NCI-H1417 treated with DMSO at 0.1 percent for 48 hours (cell line): ENCODE results near the gene ZNF592.
A peak's percentile ranks its signal among the peaks of the same experiment; 100 is the strongest.

Experiments used
- DNase-seq: peaks from one replicate; lab custom pipeline; 2025; lab: John Stamatoyannopoulos, UW

Gene ZNF592

DNA sequence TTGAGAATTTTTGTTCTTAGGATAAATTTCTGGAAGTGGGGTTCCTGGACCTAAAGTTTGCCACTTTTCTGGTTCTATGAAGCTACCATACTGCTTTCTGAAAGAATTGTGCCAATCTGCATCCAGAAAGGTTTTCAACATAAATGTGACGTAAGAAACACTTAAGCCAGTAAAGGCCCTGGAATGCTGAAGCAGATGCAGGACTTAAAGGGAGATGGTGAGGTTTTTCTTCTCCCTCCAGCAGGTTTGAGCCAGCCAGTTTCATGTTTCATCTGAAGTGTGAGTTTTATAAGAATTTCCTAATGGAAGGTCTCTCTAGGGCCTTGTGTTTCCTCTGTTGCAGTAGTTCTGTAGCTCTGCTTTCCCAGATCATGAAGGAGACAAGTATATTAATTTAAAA lies 33.1 kb downstream of the ZNF592 start:
- no peak for DNase-seq

DNA sequence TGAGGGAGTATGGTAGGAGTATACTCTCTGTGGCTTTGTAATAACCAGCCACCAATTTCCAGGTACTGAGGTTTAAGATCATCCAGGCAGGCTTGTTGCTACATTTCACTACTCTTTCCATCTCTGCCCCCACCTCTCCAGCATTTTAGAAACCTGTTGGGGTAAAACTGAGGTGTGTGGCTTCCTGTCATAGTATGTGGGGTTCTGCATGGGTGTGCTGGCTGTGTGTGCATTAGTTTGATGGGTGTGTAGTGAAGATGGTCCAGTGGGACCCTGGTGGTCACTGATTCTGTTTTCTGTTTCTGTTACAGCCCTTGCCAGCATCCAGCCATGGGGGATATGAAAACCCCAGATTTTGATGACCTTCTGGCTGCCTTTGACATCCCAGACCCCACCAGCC lies 34.0 kb downstream of the ZNF592 start:
- DNase-seq, result no peak

DNA sequence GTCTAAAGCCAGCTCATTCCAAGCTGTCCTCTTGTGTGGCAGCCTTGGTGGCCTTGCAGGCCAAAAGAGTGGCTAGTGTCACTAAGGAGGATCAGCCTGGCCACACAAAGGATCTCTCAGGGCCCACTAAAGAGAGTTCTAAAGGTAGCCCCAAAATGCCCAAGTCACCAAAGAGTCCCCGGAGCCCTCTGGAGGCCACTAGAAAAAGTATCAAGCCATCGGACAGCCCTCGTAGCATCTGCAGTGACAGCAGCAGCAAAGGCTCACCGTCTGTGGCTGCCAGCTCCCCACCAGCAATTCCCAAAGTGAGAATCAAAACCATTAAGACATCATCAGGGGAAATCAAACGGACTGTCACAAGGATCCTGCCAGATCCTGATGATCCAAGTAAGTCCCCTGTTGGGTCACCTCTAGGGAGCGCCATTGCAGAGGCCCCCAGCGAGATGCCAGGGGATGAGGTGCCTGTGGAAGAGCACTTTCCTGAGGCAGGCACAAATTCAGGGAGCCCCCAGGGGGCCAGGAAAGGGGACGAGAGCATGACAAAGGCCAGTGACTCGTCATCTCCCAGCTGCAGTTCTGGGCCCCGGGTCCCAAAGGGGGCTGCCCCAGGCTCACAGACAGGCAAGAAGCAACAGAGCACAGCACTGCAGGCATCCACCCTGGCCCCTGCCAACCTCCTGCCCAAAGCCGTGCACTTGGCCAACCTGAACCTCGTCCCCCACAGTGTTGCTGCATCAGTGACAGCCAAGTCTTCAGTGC lies 35.3 kb downstream of the ZNF592 start:
- DNase-seq, result no peak

DNA sequence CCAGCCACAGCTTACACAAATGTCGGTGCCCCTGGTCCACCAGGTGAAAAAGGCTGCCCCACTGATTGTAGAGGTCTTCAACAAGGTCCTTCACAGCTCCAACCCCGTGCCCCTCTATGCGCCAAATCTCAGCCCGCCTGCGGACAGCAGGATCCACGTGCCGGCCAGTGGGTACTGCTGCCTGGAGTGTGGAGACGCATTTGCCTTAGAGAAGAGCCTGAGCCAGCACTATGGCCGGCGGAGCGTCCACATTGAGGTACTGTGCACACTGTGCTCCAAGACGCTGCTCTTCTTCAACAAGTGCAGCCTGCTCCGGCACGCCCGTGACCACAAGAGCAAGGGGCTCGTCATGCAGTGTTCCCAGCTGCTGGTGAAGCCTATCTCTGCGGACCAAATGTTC lies 35.9 kb downstream of the ZNF592 start:
- DNase-seq, result no peak

DNA sequence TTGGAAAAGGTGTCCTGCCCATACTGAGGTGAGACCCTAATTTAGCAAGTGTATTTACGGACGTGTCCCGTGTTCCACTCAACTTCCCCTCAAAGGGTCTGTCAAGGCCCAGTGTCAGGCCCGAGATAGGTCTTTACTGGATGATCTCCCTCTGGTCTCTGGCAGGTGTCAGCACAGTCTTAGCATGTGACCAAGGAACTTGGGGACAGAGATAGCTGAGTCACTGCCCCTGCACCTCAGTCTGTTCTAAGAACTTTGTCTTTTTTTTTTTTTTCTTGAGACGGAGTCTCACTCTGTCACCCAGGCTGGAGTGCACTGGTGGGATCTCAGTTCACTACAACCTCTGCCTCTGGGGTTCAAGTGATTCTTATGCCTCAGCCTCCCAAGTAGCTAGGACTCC lies 36.7 kb downstream of the ZNF592 start:
- DNase-seq, result no peak

DNA sequence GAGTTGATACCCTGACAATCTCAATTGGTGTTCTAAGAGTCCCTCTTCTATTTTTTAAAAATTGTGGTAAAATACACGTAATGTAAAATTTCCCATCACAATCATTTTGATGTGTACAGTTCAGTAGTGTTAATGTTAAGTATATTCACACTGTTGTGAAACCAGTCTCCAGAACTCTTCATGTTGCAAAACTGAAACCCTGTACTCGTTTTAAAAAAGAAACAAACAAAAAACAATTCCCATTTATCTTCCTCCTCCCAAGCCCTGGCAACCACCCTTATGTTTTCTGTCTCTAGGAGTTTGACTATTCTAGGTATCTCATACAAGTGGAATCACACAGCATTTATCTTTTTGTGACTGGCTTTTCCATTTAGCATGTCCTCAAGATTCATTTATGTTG lies 40.1 kb downstream of the ZNF592 start:
- DNase-seq, result no peak

DNA sequence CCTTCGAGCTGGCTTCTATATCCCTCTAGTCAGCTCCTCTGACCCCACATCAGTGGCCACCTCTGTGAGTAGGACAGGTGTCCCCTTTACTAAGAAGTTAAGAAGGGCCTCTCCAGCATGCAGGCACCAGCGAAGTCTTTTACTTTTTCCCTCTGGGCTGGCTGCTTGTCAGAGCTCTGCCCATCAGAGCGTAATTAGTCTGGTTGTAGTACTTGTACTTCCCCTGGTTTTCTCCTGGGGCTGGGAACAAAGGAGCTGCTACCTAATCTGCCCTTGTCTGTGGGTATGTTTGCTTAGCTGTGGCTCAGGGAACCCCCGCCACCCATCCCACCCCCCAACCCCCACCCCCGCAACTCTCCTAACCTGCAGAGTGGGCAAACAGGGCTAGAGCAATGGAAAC lies 41.4 kb downstream of the ZNF592 start:
- DNase-seq, result peak; percentile 1

DNA sequence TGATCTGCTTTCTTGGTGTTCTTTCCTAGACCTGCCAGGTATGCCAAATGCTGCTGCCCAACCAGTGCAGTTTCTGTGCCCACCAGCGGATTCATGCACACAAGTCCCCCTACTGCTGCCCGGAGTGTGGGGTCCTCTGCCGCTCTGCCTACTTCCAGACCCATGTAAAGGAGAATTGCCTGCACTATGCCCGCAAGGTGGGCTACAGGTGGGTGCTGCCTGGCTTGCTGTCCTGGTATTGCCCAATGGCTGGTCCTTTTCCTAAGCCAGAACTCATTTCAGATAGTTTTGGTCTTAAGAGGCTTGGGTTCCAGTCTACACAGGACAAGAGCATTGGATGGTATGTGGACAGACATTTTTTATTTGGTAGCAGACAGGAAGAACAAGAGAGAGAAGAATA lies 42.3 kb downstream of the ZNF592 start:
- DNase-seq, result no peak

DNA sequence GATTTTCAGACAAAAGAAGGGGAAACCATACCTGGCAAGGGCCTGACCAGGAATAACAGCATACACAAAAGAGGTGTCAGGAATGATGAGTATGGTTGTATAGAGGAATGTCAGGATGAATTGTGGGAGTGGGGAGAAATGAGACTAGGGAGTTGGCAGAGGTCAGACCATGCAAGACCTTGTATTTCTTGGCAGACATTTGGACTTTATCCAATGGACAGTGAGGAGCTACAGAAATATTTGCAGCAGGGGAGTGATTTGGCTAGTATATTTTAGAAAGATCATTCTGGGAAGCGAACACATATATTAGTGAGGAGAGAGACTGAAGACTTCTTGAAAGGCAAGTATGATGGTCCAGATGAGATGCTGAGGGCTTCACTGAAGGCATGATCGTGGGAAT lies 43.4 kb downstream of the ZNF592 start:
- no peak for DNase-seq

DNA sequence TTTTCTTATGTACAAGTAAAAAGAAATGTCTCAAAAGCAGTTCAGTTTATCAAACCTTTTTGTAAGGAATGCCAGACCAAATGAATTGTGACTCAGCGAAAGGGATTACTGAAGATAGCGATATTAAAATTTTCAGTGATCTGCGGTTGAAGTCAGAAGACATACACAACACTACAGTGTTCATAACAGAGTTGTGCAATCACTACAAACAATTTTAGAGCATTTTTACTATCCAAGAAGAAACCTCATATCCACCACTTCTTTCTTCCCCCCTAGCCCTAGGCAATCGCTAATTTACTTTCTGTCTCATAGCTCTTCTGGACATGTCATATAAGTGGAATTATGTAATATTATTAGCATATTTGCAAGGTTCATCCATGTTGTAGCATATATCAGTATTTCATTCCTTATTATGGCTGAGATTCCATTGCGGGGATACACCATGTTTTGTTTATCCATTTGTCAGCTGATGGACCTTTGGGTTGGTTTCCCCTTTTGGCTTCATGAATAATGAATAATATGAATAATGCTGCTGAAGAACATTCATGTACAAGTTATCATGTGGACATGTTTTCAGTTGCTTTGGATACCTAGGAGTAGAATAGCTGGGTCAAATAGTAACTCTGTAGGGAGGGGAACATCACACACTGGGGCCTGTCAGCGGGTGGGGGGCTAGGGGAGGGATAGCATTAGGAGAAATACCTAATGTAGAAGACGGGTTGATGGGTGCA lies 45.2 kb downstream of the ZNF592 start:
- no peak for DNase-seq

DNA sequence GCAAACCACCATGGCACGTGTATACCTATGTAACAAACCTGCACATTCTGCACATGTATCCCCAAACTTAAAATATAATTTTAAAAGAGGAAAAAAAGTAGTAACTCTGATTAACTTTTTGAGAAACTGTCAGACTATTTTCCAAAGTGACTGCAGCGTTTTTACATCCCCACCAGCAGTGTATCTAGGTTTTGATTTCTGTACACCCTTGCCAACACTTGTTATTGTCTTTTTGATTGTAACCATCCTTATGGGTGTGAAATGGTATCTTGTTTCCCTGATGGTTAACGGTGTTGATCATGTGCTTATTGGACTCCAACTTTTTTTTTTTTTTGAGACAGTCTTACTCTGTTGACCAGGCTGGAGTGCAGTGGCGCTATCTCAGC lies 45.8 kb downstream of the ZNF592 start:
- no peak for DNase-seq

DNA sequence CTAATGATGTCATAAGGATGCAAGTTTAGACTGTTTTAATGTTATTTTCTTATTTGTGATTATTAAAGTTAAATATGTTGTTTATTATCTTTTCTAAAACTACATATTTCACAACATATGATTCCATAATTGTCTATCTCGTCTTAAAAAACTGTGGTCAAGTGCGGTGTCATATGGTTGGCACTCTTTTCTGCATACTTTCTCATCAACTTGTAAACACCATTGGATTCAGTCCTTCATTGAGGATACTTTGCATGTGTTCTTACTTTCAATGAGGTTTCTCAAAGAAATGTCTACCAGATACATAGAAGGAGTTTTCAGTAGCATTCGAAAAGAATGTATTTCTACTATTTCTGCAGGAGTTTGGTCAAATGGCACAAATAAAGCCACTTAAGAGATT lies 46.8 kb downstream of the ZNF592 start:
- no peak for DNase-seq

DNA sequence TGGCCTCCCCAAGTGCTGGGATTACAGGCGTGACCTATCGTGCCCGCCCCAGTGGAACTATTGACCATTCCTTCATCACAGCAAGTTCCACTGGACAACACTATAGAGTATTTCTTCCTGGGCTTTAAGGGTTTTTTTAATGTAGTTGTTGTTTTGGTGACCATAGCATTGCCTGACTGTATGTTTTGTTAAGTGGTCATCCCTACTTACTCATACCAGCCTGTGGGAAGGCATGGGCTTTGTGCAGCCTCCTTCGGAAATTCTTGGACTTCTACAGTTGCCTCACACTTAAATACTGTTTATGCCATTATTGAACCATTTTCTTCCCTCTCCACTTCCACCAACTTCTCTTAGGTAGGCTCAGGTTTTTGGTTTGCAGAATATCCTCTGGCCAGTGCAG lies 48.8 kb downstream of the ZNF592 start:
- no peak for DNase-seq

DNA sequence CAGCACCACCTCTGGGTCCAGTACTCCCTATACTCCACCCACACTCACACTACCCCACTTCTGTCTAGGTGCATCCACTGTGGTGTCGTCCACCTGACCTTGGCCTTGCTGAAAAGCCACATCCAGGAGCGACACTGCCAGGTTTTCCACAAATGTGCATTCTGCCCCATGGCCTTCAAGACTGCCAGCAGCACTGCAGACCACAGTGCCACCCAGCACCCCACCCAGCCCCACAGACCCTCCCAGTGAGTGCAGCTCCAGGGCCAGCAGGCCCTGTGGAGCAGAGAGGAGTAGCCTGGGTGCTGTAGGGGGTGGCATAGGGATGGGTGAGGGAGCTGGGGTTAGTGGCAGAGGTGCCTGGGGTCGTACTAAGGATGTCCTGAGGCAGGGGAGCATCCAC lies 49.4 kb downstream of the ZNF592 start:
- DNase-seq, result no peak

DNA sequence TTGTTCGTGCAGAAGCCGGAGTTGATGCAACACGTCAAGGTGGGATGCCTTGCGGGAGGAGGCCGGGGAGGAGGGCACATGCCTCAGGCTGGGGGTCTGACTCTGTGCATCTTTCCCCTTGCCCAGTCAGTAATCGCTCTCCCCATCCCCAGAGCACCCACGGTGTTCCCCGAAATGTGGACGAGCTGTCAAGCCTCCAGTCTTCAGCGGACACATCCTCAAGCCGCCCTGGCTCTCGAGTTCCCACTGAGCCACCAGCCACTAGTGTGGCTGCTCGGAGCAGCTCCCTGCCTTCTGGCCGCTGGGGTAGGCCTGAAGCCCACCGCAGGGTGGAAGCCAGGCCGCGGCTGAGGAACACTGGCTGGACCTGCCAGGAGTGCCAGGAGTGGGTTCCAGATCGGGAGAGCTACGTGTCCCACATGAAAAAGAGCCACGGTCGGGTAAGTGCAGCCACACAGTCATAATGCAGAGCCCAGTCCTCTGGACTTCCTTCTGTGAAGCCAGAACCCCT lies 50.1 kb downstream of the ZNF592 start:
- no peak for DNase-seq

DNA sequence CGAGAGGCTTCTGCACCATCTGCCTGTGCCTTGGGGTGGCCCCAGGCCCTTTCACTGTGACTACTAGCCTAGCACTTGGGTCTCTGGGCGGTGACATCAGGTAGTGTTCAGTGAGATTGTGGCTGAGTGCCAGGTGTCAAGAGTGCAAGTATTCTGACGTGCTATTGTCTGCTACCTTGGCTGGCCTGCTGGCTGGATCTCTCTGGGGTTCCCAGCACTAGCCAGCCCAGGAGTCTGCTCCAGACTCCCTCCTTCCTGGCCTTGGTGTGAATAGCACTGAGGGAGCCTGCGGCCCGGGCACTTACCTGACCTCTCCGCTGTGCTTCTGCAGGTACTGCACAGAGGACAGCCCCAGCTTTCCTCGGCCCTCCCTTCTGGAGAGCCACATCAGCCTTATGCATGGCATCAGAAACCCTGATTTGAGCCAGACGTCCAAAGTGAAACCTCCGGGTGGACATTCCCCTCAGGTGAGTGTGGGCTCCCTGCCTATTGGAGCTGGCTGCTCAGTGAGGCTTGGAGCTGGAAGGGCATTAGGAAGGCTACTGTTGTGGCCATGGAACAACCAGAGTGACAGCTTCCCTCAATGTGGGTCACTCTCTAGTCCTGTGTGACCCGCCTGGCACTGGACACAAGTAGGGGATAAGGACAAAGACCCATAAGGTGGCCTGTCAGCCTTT lies 51.3 kb downstream of the ZNF592 start:
- DNase-seq, result no peak

DNA sequence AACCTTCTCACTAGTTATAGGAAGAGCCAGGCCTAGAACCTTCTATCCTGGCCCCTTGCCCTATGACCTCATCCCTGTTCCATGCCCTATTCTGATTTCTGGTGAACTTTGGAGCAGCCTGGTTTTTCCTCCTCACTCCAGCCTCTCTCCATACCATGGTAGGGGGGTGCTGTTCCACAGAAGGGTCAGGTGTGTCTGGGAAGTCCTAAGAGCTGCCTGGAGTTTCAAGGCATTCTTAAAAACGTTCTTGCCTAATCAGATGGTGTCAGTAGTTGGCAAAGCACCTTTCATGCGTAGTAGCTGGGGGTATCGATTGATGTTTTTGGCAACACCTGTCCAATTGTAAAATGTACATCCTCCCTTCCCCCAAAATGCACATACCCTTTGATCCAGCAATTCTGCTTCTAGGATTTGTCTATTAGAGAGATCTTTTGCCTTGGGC lies 52.0 kb downstream of the ZNF592 start:
- DNase-seq, result no peak

DNA sequence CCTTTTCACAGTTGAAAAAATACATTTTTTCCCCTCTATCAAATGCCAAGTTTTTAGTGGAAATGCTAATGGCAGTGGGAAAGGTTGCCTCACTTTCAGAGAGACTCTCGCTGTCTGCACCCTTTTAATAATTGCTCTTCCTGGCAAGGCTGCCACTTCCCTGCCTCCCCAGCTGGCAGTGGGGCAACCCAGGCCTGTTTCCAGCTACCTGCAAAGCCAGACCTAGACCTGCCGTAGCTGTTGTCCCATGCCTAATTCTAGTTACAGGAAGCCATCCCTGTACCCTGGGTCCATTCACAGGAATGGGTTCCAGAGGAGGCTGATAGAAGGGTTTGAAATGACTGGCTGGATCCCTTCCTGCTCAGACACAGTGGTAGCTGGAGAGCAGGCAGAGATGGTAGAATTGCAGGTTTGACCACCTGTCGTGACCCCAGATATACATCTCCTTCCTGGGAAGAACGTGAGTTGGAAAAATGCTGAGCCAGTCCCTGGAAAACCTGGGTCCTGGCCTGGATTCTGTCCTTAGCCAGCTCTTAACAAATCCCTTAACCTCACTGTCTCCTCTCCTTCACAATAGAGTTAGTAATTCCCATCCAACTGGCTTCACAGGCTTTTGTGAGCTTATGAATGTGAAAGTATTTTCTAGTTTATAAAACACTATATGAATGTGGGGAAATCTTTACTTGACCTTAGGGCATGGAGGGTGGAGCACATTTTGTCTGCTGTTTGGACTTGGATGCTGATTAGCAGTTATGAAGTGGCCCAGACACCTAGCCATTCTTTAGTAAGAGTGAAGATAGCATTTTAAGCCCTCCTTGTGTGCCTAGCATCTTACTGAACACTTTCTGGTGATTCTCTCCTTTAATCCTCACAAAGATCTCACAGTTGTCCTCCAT lies 55.9 kb downstream of the ZNF592 start:
- no peak for DNase-seq

DNA sequence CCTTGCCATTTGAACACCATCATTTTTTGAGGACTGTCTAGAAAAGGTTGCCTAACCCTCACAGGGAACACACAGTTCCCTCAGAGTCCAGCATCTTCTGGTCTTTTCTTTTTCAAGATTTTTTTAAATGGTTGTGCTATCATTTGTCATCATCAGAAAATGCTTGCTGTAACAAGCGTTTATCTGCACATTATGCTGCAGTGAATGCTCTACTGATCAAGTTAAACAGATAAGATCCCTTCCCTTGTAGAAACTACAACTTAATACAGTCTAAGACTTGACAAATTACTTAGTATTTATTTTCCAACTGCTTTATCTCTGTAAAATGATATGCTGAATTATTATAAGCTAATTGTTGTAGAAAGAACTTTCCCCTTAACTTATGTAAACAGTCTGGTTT lies 56.8 kb downstream of the ZNF592 start:
- no peak for DNase-seq

DNA sequence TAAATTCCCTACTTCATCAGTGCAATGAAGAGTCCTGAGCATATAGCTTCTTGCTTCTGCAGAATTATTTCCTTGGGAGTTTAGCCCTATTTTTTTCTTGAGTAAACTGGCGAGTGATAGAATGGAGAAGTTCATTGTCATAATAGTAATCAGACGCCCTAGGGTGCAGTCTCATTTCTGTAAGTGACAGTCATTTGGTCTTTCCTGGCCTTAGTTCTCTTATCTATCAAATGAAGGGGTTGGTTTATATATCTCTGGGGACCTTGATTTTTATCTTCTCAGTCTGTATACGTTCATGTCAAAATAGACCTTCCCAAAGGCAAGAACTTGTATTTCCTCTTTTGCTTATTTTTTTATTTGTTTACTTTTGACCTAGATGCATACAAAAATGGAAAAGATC lies 58.8 kb downstream of the ZNF592 start:
- DNase-seq, result no peak

DNA sequence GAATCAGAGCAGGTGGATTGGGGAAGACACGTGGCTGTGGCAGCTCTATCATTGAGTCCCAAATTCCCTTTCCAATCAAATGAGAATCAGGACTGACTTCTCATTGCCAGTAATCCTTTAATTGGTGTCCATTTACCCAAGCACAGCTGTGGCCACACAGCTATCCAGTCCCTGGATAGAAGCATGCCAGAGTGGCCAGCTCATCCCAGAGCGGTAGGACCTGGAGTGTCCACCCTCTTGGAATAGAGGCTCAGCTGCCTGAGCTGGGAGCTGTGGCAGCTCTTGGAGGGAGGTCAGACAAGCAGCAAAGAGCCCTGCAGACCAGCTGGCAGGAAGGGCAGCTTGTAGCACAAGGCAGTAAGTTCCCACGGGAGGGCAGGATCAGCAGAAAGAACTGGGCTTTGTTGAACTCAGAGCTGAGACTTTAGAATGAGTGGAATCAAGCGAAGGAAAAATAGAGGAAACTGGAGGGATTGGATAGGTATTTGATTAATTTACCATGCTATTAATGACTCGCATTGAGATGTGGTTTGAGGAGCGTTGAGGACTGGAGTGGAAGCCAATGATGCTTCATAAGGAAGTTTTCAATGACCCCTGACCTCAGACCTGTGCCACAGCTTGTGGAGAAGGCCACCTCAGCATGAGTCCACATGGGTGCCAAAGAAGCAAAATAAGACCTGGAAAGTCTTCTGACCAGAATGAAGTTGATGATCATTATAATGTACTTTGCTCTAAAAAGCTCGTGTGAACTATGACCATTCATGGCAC lies 61.9 kb downstream of the ZNF592 start:
- no peak for DNase-seq
